ENCODE data around the gene ZNF385B.

- TF ChIP-seq, protein P1, sequence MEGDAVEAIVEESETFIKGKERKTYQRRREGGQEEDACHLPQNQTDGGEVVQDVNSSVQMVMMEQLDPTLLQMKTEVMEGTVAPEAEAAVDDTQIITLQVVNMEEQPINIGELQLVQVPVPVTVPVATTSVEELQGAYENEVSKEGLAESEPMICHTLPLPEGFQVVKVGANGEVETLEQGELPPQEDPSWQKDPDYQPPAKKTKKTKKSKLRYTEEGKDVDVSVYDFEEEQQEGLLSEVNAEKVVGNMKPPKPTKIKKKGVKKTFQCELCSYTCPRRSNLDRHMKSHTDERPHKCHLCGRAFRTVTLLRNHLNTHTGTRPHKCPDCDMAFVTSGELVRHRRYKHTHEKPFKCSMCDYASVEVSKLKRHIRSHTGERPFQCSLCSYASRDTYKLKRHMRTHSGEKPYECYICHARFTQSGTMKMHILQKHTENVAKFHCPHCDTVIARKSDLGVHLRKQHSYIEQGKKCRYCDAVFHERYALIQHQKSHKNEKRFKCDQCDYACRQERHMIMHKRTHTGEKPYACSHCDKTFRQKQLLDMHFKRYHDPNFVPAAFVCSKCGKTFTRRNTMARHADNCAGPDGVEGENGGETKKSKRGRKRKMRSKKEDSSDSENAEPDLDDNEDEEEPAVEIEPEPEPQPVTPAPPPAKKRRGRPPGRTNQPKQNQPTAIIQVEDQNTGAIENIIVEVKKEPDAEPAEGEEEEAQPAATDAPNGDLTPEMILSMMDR (IDR thresholded peaks at IDR 0.05), result no peak
- TF ChIP-seq EZH2 (IDR thresholded peaks at IDR 0.05), result no peak
Observed at GRCh38 chr2:179417436-179417949, 443.9 kb downstream of the ZNF385B start.

Measured in neural progenitor cell (in vitro differentiated cells).